ENCODE measurements around the gene HNF1B.

Gene HNF1B

GRCh38 chr17:37781451-37781850 lies 36.6 kb upstream of the HNF1B start:
- no peak for TF ChIP-seq OSR1 (CRISPR knock-in tag; IDR thresholded peaks at IDR 0.05)
- TF ChIP-seq RARB (CRISPR knock-in tag; IDR thresholded peaks at IDR 0.05) = no peak
- no peak for TF ChIP-seq PATZ1 (CRISPR knock-in tag; IDR thresholded peaks at IDR 0.05; ENCODE audit: borderline replicate concordance)
- TF ChIP-seq ISL1 (CRISPR knock-in tag; IDR thresholded peaks at IDR 0.05) = no peak
- TF ChIP-seq PPARA (CRISPR knock-in tag; IDR thresholded peaks at IDR 0.05; ENCODE audit: borderline replicate concordance) = no peak
- no peak for TF ChIP-seq CSDC2 (CRISPR knock-in tag; IDR thresholded peaks at IDR 0.05)
- no peak for TF ChIP-seq ESRRG (CRISPR knock-in tag; IDR thresholded peaks at IDR 0.05)
- TF ChIP-seq ZNF565 (CRISPR knock-in tag; conservative IDR thresholded peaks at IDR 0.05; ENCODE audit: low read depth) = no peak
- no peak for TF ChIP-seq ZNF8 (CRISPR knock-in tag; IDR thresholded peaks at IDR 0.05)
- TF ChIP-seq CSRNP3 (CRISPR knock-in tag; IDR thresholded peaks at IDR 0.05) = no peak
- no peak for TF ChIP-seq ZC3H10 (CRISPR knock-in tag; IDR thresholded peaks at IDR 0.05)
- TF ChIP-seq POU6F1 (CRISPR knock-in tag; IDR thresholded peaks at IDR 0.05; ENCODE audit: borderline replicate concordance, low read depth) = no peak
- no peak for TF ChIP-seq BACH2 (CRISPR knock-in tag; IDR thresholded peaks at IDR 0.05; ENCODE audit: borderline replicate concordance)
- no peak for TF ChIP-seq CREB5 (CRISPR knock-in tag; IDR thresholded peaks at IDR 0.05; ENCODE audit: low read depth)
- no peak for TF ChIP-seq ZNF70 (CRISPR knock-in tag; IDR thresholded peaks at IDR 0.05)
- no peak for TF ChIP-seq TCF4 (CRISPR knock-in tag; IDR thresholded peaks at IDR 0.05; ENCODE audit: borderline replicate concordance)
- no peak for TF ChIP-seq ARNTL (CRISPR knock-in tag; IDR thresholded peaks at IDR 0.05; ENCODE audit: borderline replicate concordance, low read depth)
- TF ChIP-seq TSHZ2 (CRISPR knock-in tag; IDR thresholded peaks at IDR 0.05) = no peak
- TF ChIP-seq ZFP30 (CRISPR knock-in tag; IDR thresholded peaks at IDR 0.05) = no peak
- TF ChIP-seq GLIS3 (CRISPR knock-in tag; IDR thresholded peaks at IDR 0.05) = no peak
- no peak for ATAC-seq

- TF ChIP-seq ESRRG (CRISPR knock-in tag; IDR thresholded peaks at IDR 0.05) (no peak), TOX (CRISPR knock-in tag; IDR thresholded peaks at IDR 0.05; ENCODE audit: borderline replicate concordance) (no peak), PATZ1 (CRISPR knock-in tag; IDR thresholded peaks at IDR 0.05; ENCODE audit: borderline replicate concordance) (no peak), ZFP3 (CRISPR knock-in tag; IDR thresholded peaks at IDR 0.05) (no peak)
- no peak for ATAC-seq
These were observed 34.7 kb upstream of the HNF1B start for GRCh38 chr17:37779554-37779953.

Data from SK-N-SH treated with all-trans-retinoic acid at 6 μM for 48 hours (cell line).